Measurements from ENCODE around the gene MAST2.

DNA sequence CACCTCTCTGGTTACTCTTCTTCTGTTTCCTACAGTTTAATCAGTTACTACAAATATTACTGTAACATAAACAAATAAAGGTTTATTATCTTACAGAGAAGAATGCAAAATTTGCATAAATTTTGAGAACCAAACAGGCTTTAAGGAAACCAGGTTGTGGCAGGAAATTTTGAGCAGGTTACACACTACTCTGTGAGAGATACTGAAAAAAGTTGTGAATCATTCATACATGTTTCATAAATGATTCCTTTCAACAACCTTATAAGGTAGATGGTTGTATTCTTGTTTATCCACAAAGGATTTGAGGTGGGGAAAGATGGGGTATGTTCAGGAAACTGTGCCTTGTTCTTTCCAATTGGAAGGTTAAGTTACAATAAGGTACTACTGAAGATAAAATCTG lies 58.6 kb downstream of the MAST2 start:
- no peak for TF ChIP-seq POLR2A (IDR thresholded peaks at IDR 0.05)
- TF ChIP-seq, protein P1, sequence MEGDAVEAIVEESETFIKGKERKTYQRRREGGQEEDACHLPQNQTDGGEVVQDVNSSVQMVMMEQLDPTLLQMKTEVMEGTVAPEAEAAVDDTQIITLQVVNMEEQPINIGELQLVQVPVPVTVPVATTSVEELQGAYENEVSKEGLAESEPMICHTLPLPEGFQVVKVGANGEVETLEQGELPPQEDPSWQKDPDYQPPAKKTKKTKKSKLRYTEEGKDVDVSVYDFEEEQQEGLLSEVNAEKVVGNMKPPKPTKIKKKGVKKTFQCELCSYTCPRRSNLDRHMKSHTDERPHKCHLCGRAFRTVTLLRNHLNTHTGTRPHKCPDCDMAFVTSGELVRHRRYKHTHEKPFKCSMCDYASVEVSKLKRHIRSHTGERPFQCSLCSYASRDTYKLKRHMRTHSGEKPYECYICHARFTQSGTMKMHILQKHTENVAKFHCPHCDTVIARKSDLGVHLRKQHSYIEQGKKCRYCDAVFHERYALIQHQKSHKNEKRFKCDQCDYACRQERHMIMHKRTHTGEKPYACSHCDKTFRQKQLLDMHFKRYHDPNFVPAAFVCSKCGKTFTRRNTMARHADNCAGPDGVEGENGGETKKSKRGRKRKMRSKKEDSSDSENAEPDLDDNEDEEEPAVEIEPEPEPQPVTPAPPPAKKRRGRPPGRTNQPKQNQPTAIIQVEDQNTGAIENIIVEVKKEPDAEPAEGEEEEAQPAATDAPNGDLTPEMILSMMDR (IDR thresholded peaks at IDR 0.05) = no peak
- TF ChIP-seq POLR2AphosphoS5 (IDR thresholded peaks at IDR 0.05) = no peak

Measured in upper lobe of left lung (tissue), 4 donors.